GM04503 (cell line): ENCODE measurements around the gene PHETA1.
"Not testable (repeated sequence)": the region's sequence is repeated elsewhere in the genome, so short reads cannot be mapped to it uniquely, and the experiment has no call there.

Experiments used
- DNase-seq: peaks from one replicate; pipeline ENCODE4 v3.0.0-alpha.2; 2012; ENCODE audit warnings: low read depth

PHETA1 gene

GRCh38 chr12:111349101-111349747 is 19.7 kb downstream of the PHETA1 start:
- DNase-seq = no peak

GRCh38 chr12:111347891-111348644 is 20.8 kb downstream of the PHETA1 start:
- DNase-seq = no peak

GRCh38 chr12:111344254-111344875 is 24.5 kb downstream of the PHETA1 start:
- DNase-seq = no peak

- DNase-seq = no peak
Observed at GRCh38 chr12:111343181-111343580, 25.7 kb downstream of the PHETA1 start.

GRCh38 chr12:111342376-111342775 is 26.5 kb downstream of the PHETA1 start:
- DNase-seq = no peak

GRCh38 chr12:111341426-111342065 is 27.3 kb downstream of the PHETA1 start:
- no peak for DNase-seq

- not testable (repeated sequence) for DNase-seq
Observed at GRCh38 chr12:111340680-111341079, 28.2 kb downstream of the PHETA1 start.

GRCh38 chr12:111340231-111340630 is 28.7 kb downstream of the PHETA1 start:
- no peak for DNase-seq

GRCh38 chr12:111339321-111339938 is 29.5 kb downstream of the PHETA1 start:
- DNase-seq = no peak

GRCh38 chr12:111338096-111338495 is 30.8 kb downstream of the PHETA1 start:
- no peak for DNase-seq

- no peak for DNase-seq
Observed at GRCh38 chr12:111337371-111337770, 31.5 kb downstream of the PHETA1 start.

- DNase-seq = not testable (repeated sequence)
Observed at GRCh38 chr12:111336411-111336810, 32.5 kb downstream of the PHETA1 start.

GRCh38 chr12:111335811-111336210 is 33.1 kb downstream of the PHETA1 start:
- no peak for DNase-seq

GRCh38 chr12:111335301-111335700 is 33.6 kb downstream of the PHETA1 start:
- DNase-seq = not testable (repeated sequence)

GRCh38 chr12:111334393-111334915 is 34.4 kb downstream of the PHETA1 start:
- DNase-seq = no peak

- no peak for DNase-seq
Observed at GRCh38 chr12:111330800-111331752, 37.8 kb downstream of the PHETA1 start.

- DNase-seq = no peak
Observed at GRCh38 chr12:111328138-111328537, 40.8 kb downstream of the PHETA1 start.

GRCh38 chr12:111327474-111327873 is 41.4 kb downstream of the PHETA1 start:
- no peak for DNase-seq

- no peak for DNase-seq
Observed at GRCh38 chr12:111322336-111323250, 46.3 kb downstream of the PHETA1 start.

GRCh38 chr12:111321317-111321716 is 47.6 kb downstream of the PHETA1 start:
- DNase-seq = no peak
